GM12891 (cell line): ENCODE measurements around the gene DOC2A.

Source experiments
- POLR2A ChIP-seq: IDR thresholded peaks from 2 replicates; pipeline ENCODE4 v1.6.1; 2011; ENCODE audit warnings: low read depth, low read length, control low read depth
- POLR2AphosphoS5 ChIP-seq: IDR thresholded peaks from 2 replicates; pipeline ENCODE4 v1.6.1; 2011; ENCODE audit warnings: low read depth, low read length, control low read depth
- TAF1 ChIP-seq: IDR thresholded peaks from 2 replicates; pipeline ENCODE4 v1.6.1; 2011; ENCODE audit warnings: low read depth, low read length, control low read depth

GRCh38 chr16:29972500-29972899 lies 38.3 kb downstream of the DOC2A start:
- TF ChIP-seq POLR2AphosphoS5 (no peak), POLR2A (no peak), TAF1 (no peak)
